Activated B cell treated with CpG ODN at 0.5 μM for 24 hours (primary cell): ENCODE data around the gene SLC16A7. TPM values are rescaled to one million over a fixed set of nuclear protein-coding genes. Genes with fewer than 3 reads are reported as not detected.

Experiments used
- ATAC-seq: fragments of 200-7000 bp; cut with Tn5 transposase; one replicate; pipeline ENCODE4 v1.10.0; 2021; ENCODE audit warnings: low read depth, mild to moderate bottlenecking, moderate library complexity
- CTCF ChIA-PET: fragments of 350-600 bp; sonication (Branson Sonifier 250); formaldehyde crosslinking; loops from one replicate; lab custom pipeline; 2021; ENCODE audit warnings: antibody characterized with exemption; lab: Charles Lee
- POLR2A ChIA-PET: fragments of 350-600 bp; sonication (Branson Sonifier 250); formaldehyde crosslinking; loops from one replicate; lab custom pipeline; 2021; ENCODE audit warnings: antibody characterized with exemption; lab: Charles Lee
- DNase-seq: peaks from one replicate; pipeline ENCODE4 v3.0.0; 2022
- H3K27ac Mint-ChIP-seq: one replicate; pipeline ENCODE4 v1.8.0; 2020; ENCODE audit warnings: mixed read lengths
- H3K27me3 Mint-ChIP-seq: one replicate; pipeline ENCODE4 v1.8.0; 2021; ENCODE audit warnings: mixed read lengths
- H3K36me3 Mint-ChIP-seq: one replicate; pipeline ENCODE4 v1.8.0; 2021; ENCODE audit warnings: low read depth, mixed read lengths
- H3K4me1 Mint-ChIP-seq: one replicate; pipeline ENCODE4 v1.8.0; 2021; ENCODE audit warnings: mixed read lengths
- H3K4me3 Mint-ChIP-seq: one replicate; pipeline ENCODE4 v1.8.0; 2020; ENCODE audit warnings: mild to moderate bottlenecking, mixed read lengths
- H3K9me3 Mint-ChIP-seq: one replicate; pipeline ENCODE4 v1.8.0; 2020; ENCODE audit warnings: mixed read lengths
- intact Hi-C: fragments of 100-400 bp; cut with micrococcal nuclease; formaldehyde crosslinking; loops from one replicate; pipeline ENCODE4 v1.15.1; 2024
- total RNA-seq: library from RNA; stranded (reverse); gene quantifications from 2 replicates; pipeline ENCODE4 v1.2.3, GENCODE V29; 2022
- TF ChIP-seq, protein P1 (sequence below): fragments of 200-600 bp; IDR thresholded peaks from one replicate; pipeline ENCODE4 v1.8.0; 2022; ENCODE audit warnings: antibody characterized with exemption, mild to moderate bottlenecking

SLC16A7 gene
- total RNA-seq, 1 donor from 2014 or later, result 22.4 TPM

- TF ChIP-seq, protein P1, sequence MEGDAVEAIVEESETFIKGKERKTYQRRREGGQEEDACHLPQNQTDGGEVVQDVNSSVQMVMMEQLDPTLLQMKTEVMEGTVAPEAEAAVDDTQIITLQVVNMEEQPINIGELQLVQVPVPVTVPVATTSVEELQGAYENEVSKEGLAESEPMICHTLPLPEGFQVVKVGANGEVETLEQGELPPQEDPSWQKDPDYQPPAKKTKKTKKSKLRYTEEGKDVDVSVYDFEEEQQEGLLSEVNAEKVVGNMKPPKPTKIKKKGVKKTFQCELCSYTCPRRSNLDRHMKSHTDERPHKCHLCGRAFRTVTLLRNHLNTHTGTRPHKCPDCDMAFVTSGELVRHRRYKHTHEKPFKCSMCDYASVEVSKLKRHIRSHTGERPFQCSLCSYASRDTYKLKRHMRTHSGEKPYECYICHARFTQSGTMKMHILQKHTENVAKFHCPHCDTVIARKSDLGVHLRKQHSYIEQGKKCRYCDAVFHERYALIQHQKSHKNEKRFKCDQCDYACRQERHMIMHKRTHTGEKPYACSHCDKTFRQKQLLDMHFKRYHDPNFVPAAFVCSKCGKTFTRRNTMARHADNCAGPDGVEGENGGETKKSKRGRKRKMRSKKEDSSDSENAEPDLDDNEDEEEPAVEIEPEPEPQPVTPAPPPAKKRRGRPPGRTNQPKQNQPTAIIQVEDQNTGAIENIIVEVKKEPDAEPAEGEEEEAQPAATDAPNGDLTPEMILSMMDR, result no peak
- CTCF ChIA-PET, result no interaction called here
- peaks cover 21% of the 10 kb centered on the region for H3K9me3 Mint-ChIP-seq
- H3K27me3 Mint-ChIP-seq, result no peaks in the 10 kb centered on the region
- H3K36me3 Mint-ChIP-seq, result peaks cover 53% of the 10 kb centered on the region
- peaks cover 24% of the 10 kb centered on the region for H3K4me1 Mint-ChIP-seq
- intact Hi-C loops, result no loop called here
- no peak overlapping the region for H3K27ac Mint-ChIP-seq
- no peak overlapping the region for H3K4me3 Mint-ChIP-seq
- DNase-seq (no peak), ATAC-seq (no peak)
- POLR2A ChIA-PET, result no interaction called here
Measured at GRCh38 chr12:59645242-59645641, 49.4 kb downstream of the SLC16A7 start.

DNA sequence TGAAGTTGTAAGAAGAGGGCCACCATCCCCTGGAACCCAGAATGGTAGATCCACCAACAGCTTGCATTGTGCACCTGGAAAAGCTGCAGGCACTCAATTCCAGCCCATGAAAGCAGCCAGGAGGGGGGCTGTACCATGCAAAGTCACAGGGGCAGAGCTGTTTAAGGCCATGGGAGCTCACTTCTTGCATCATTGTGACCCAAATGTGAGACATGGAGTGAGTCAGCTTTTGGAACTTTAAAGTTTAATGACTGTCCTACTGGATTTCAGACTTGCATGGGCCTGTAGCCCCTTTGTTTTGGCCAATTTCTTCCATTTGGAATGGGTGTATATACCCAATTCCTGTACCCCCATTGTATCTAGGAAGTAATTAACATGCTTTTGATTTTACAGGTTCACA lies 50.8 kb downstream of the SLC16A7 start:
- TF ChIP-seq, protein P1, result no peak
- peaks cover 21% of the 10 kb centered on the region for H3K9me3 Mint-ChIP-seq
- peaks cover 52% of the 10 kb centered on the region for H3K36me3 Mint-ChIP-seq
- H3K4me3 Mint-ChIP-seq, result no peak overlapping the region
- peaks cover 30% of the 10 kb centered on the region for H3K4me1 Mint-ChIP-seq
- no peak for ATAC-seq
- H3K27me3 Mint-ChIP-seq, result no peaks in the 10 kb centered on the region
- POLR2A ChIA-PET, result no interaction called here
- CTCF ChIA-PET, result no interaction called here
- no peak for DNase-seq
- intact Hi-C loops, result no loop called here
- H3K27ac Mint-ChIP-seq, result no peak overlapping the region

DNA sequence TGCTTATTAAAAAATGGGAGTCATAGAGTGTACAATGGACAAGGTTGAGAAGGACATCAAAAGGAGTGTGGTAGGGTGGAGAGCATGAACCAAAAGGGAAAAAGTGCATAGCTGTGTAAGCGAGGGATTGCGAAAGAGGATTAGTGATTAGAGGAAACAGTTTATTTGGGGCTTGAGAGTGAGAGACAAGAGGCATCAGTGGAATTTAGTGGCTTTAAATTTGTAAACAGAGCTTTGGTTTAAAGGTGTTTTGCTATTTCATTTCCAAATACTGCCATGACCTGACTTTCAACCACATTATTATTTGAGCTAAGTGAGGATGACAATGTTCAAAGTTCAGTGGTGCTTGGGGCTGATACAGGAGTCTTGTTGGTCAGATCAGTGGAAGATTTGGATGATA lies 53.4 kb downstream of the SLC16A7 start:
- Mint-ChIP-seq H3K4me1 (peaks cover 15% of the 10 kb centered on the region), H3K27me3 (no peaks in the 10 kb centered on the region), H3K36me3 (peaks cover 34% of the 10 kb centered on the region), H3K4me3 (no peak overlapping the region), H3K27ac (no peak overlapping the region), H3K9me3 (peaks cover 21% of the 10 kb centered on the region)
- DNase-seq, result no peak
- ATAC-seq, result no peak
- CTCF ChIA-PET, result no interaction called here
- TF ChIP-seq, protein P1, result no peak
- POLR2A ChIA-PET, result no interaction called here
- intact Hi-C loops, result no loop called here

- peaks cover 14% of the 10 kb centered on the region for H3K4me1 Mint-ChIP-seq
- TF ChIP-seq, protein P1, result no peak
- H3K9me3 Mint-ChIP-seq, result peaks cover 11% of the 10 kb centered on the region
- peaks cover 30% of the 10 kb centered on the region for H3K36me3 Mint-ChIP-seq
- H3K4me3 Mint-ChIP-seq, result no peak overlapping the region
- intact Hi-C loops, result no loop called here
- no peaks in the 10 kb centered on the region for H3K27me3 Mint-ChIP-seq
- ATAC-seq (no peak), DNase-seq (no peak)
- H3K27ac Mint-ChIP-seq, result no peak overlapping the region
- CTCF ChIA-PET, result no interaction called here
- POLR2A ChIA-PET, result no interaction called here
Measured at GRCh38 chr12:59650588-59651228, 54.9 kb downstream of the SLC16A7 start.

DNA sequence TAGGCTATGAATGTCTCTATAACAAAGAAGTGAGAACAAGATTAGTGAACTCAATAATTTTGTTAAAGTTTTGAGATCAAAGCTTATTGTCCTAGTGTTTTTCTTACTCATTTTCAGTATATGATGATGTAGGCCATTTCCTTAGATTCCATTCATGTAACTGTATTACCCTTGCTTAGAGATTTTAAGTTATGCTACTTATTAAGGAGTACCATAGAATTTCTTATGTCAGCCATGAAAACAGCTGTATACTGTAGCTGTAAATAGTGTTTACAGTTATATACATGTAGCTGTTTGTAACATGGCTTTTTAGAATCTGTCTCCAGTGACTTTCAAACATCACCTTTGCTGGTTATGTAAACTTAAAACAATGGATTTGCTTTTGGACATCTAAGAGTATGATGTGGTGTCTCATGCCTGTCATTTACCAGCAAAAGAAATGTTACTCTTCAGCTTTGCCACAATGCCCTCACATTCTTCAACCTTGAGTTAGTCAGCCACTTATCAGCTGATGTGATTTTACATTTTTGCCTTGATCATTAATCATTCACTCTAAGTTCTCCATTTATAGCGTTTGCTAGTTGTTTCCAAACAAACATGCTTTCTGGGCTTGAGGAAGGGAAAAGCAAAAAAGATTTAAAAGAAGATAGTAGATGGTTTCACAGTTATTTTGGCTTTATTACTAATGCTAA lies 55.5 kb downstream of the SLC16A7 start:
- peaks cover 29% of the 10 kb centered on the region for H3K36me3 Mint-ChIP-seq
- DNase-seq, result no peak
- ChIA-PET CTCF (no interaction called here), POLR2A (no interaction called here)
- intact Hi-C loops, result no loop called here
- H3K4me1 Mint-ChIP-seq, result peaks cover 14% of the 10 kb centered on the region
- peaks cover 9% of the 10 kb centered on the region for H3K9me3 Mint-ChIP-seq
- no peak overlapping the region for H3K27ac Mint-ChIP-seq
- no peak for ATAC-seq
- TF ChIP-seq, protein P1, result no peak
- no peak overlapping the region for H3K4me3 Mint-ChIP-seq
- H3K27me3 Mint-ChIP-seq, result no peaks in the 10 kb centered on the region
